Measurements from ENCODE around the gene XRCC3. TPM values are rescaled to one million over a fixed set of nuclear protein-coding genes. Genes with fewer than 3 reads are reported as not detected.
A peak's percentile ranks its signal among the peaks of the same experiment; 100 is the strongest.

The XRCC3 gene
- polyA plus RNA-seq, 3 donors: 2.4 to 3.6 (median 3.1) TPM

- H3K27ac ChIP-seq (ENCODE audit: low read depth, low read length): no peak overlapping the region
These were observed 14.5 kb upstream of the XRCC3 start for GRCh38 chr14:103729496-103730448.

GRCh38 chr14:103728721-103729120 is 13.5 kb upstream of the XRCC3 start:
- no peak overlapping the region for H3K27ac ChIP-seq (ENCODE audit: low read depth, low read length)
- WGBS, 3 donors: 59 to 91% (median 83%) methylated on average over 12 of the region's 12 CpGs

More at GRCh38 chr14:103729496-103730448, 14.5 kb upstream of the XRCC3 start:
- WGBS, 3 donors: 59 to 84% (median 83%) methylated on average over 24 of the region's 24 CpGs

GRCh38 chr14:103728141-103728540 is 12.9 kb upstream of the XRCC3 start:
- 85 to 90% (median 90%) methylated on average over 18 to 19 of the region's 19 CpGs for WGBS, 3 donors
- H3K27ac ChIP-seq (ENCODE audit: low read depth, low read length): no peak overlapping the region

- no peak overlapping the region for H3K27ac ChIP-seq (ENCODE audit: low read depth, low read length)
- WGBS, 3 donors: 73 to 86% (median 86%) methylated on average over 51 to 53 of the region's 53 CpGs
These were observed 12.2 kb upstream of the XRCC3 start for GRCh38 chr14:103727313-103727980.

- H3K27ac ChIP-seq (ENCODE audit: low read depth, low read length): no peak overlapping the region
- WGBS, 3 donors: 85 to 99% (median 95%) methylated on average over 17 to 18 of the region's 18 CpGs
These were observed 11.2 kb upstream of the XRCC3 start for GRCh38 chr14:103726474-103726873.

- WGBS, 3 donors: 77 to 94% (median 93%) methylated on average over 16 of the region's 16 CpGs
- H3K27ac ChIP-seq (ENCODE audit: low read depth, low read length): no peak overlapping the region
These were observed 10.6 kb upstream of the XRCC3 start for GRCh38 chr14:103725739-103726395.

- no peak overlapping the region for H3K27ac ChIP-seq (ENCODE audit: low read depth, low read length)
- 88 to 93% (median 92%) methylated on average over 28 to 29 of the region's 29 CpGs for WGBS, 3 donors
These were observed 9.9 kb upstream of the XRCC3 start for GRCh38 chr14:103725001-103725682.

- WGBS, 3 donors: 35 to 53% (median 52%) methylated on average over 20 of the region's 20 CpGs
- H3K27ac ChIP-seq (ENCODE audit: low read depth, low read length): no peak overlapping the region
These were observed 8.9 kb upstream of the XRCC3 start for GRCh38 chr14:103724116-103724515.

- 76 to 86% (median 83%) methylated on average over 7 of the region's 7 CpGs for WGBS, 3 donors
- no peak overlapping the region for H3K27ac ChIP-seq (ENCODE audit: low read depth, low read length)
These were observed 8.5 kb upstream of the XRCC3 start for GRCh38 chr14:103723748-103724081.

GRCh38 chr14:103721334-103722120 is 6.3 kb upstream of the XRCC3 start:
- no peak overlapping the region for H3K27ac ChIP-seq (ENCODE audit: low read depth, low read length)
- WGBS, 3 donors: 89 to 92% (median 91%) methylated on average over 26 of the region's 26 CpGs

- H3K27ac ChIP-seq (ENCODE audit: low read depth, low read length): no peak overlapping the region
- 79 to 91% (median 89%) methylated on average over 8 of the region's 8 CpGs for WGBS, 3 donors
These were observed 4.5 kb upstream of the XRCC3 start for GRCh38 chr14:103719751-103720150.

- H3K27ac ChIP-seq (ENCODE audit: low read depth, low read length): no peak overlapping the region
- WGBS, 3 donors: 61 to 67% (median 62%) methylated on average over 16 of the region's 16 CpGs
These were observed 3.3 kb upstream of the XRCC3 start for GRCh38 chr14:103718572-103718971.

- H3K27ac ChIP-seq (ENCODE audit: low read depth, low read length): peak overlapping the region; percentile 6
- 78 to 80% (median 79%) methylated on average over 17 of the region's 17 CpGs for WGBS, 3 donors
These were observed 1.7 kb upstream of the XRCC3 start for GRCh38 chr14:103716899-103717411.

GRCh38 chr14:103716091-103716801 is 995 bp upstream of the XRCC3 start:
- no peak overlapping the region for H3K27ac ChIP-seq (ENCODE audit: low read depth, low read length)
- 2 to 4% (median 3%) methylated on average over 56 to 72 of the region's 72 CpGs for WGBS, 3 donors

GRCh38 chr14:103714063-103714724 is 1.1 kb downstream of the XRCC3 start:
- no peak overlapping the region for H3K27ac ChIP-seq (ENCODE audit: low read depth, low read length)

GRCh38 chr14:103713304-103714062 is 1.8 kb downstream of the XRCC3 start:
- WGBS, 3 donors: 82 to 90% (median 90%) methylated on average over 18 of the region's 18 CpGs

More at GRCh38 chr14:103714063-103714724, 1.1 kb downstream of the XRCC3 start:
- WGBS, 3 donors: 68 to 74% (median 73%) methylated on average over 16 of the region's 16 CpGs

More at GRCh38 chr14:103713304-103714062, 1.8 kb downstream of the XRCC3 start:
- no peak overlapping the region for H3K27ac ChIP-seq (ENCODE audit: low read depth, low read length)
